Measurements from ENCODE around the gene CARS1.

DNA sequence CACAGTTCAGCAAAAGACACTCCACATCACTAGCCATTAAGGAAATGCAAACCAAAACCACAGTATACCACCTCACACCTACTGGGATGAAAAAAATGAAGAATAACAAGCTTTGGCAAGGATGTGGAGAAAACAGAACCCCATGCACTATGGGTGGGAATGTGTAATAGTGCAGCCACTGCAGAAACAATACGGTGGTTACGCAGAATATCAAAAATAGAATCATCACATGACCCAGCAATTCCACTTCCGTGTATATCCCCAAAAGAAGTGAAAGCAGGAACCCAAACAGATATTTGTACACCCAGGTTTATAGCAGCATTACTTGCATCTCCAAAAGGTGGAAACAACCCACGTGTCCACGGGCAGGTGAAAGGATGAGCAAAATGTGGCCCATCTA lies 20.8 kb downstream of the CARS1 start:
- TF ChIP-seq, protein P1, sequence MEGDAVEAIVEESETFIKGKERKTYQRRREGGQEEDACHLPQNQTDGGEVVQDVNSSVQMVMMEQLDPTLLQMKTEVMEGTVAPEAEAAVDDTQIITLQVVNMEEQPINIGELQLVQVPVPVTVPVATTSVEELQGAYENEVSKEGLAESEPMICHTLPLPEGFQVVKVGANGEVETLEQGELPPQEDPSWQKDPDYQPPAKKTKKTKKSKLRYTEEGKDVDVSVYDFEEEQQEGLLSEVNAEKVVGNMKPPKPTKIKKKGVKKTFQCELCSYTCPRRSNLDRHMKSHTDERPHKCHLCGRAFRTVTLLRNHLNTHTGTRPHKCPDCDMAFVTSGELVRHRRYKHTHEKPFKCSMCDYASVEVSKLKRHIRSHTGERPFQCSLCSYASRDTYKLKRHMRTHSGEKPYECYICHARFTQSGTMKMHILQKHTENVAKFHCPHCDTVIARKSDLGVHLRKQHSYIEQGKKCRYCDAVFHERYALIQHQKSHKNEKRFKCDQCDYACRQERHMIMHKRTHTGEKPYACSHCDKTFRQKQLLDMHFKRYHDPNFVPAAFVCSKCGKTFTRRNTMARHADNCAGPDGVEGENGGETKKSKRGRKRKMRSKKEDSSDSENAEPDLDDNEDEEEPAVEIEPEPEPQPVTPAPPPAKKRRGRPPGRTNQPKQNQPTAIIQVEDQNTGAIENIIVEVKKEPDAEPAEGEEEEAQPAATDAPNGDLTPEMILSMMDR (IDR thresholded peaks at IDR 0.05): no peak
- TF ChIP-seq POLR2A (IDR thresholded peaks at IDR 0.05) (no peak), EP300 (IDR thresholded peaks at IDR 0.05) (no peak)

All from suprapubic skin (tissue), 3 donors.